Ovary (tissue), 3 donors: ENCODE measurements around the gene BPI.

Experiments used
- CTCF ChIP-seq, 3 donors: fragments of 450-650 bp in 2 of 3; fragments of 200-600 bp in 1 of 3; IDR thresholded peaks; one replicate each; pipeline versions ENCODE4 v1.5.1 to v1.8.0; 2016 to 2022; ENCODE audit warnings: antibody characterized with exemption in 3 of 3, mild to moderate bottlenecking in 1 of 3
- POLR2A ChIP-seq: fragments of 450-650 bp; IDR thresholded peaks from one replicate; pipeline ENCODE4 v1.6.1; 2017; ENCODE audit warnings: antibody characterized with exemption, mild to moderate bottlenecking, moderate library complexity
- donor health status: DM: no; HTN: no; CAD: no.

GRCh38 chr20:38342216-38342615 lies 38.3 kb downstream of the BPI start:
- TF ChIP-seq CTCF (IDR thresholded peaks at IDR 0.05) (no peak), POLR2A (no peak)
